NCI-H2196 treated with DMSO at 0.1 percent for 48 hours (cell line): ENCODE measurements around the gene DNAI2.
A peak's percentile ranks its signal among the peaks of the same experiment; 100 is the strongest.

Source experiments
- DNase-seq: peaks from one replicate; lab custom pipeline; 2025; ENCODE audit not compliant: unreplicated experiment; lab: John Stamatoyannopoulos, UW

DNAI2 gene

GRCh38 chr17:74304184-74304583 lies 30.1 kb downstream of the DNAI2 start:
- no peak for DNase-seq

- DNase-seq, result no peak
Measured at GRCh38 chr17:74305865-74306654, 32.0 kb downstream of the DNAI2 start.

- no peak for DNase-seq
Measured at GRCh38 chr17:74307984-74308773, 34.1 kb downstream of the DNAI2 start.

GRCh38 chr17:74309902-74310301 lies 35.9 kb downstream of the DNAI2 start:
- no peak for DNase-seq

- DNase-seq, result no peak
Measured at GRCh38 chr17:74314877-74315276, 40.8 kb downstream of the DNAI2 start.

- no peak for DNase-seq
Measured at GRCh38 chr17:74316220-74316619, 42.2 kb downstream of the DNAI2 start.

GRCh38 chr17:74317071-74317470 lies 43.0 kb downstream of the DNAI2 start:
- no peak for DNase-seq

- DNase-seq, result no peak
Measured at GRCh38 chr17:74318391-74318790, 44.4 kb downstream of the DNAI2 start.

GRCh38 chr17:74324521-74324920 lies 50.5 kb downstream of the DNAI2 start:
- no peak for DNase-seq

- no peak for DNase-seq
Measured at GRCh38 chr17:74325376-74325742, 51.3 kb downstream of the DNAI2 start.

- DNase-seq, result peak; percentile 39
Measured at GRCh38 chr17:74325743-74326379, 51.8 kb downstream of the DNAI2 start, which contains the start of gene KIF19. KIF19 (plus strand) TSS chr17:74326226; CDS start chr17:74326350, 124 bp downstream.

GRCh38 chr17:74326506-74326905 lies 52.5 kb downstream of the DNAI2 start:
- no peak for DNase-seq

GRCh38 chr17:74328487-74328886 lies 54.5 kb downstream of the DNAI2 start:
- no peak for DNase-seq

- DNase-seq, result no peak
Measured at GRCh38 chr17:74329378-74329777, 55.3 kb downstream of the DNAI2 start.

- DNase-seq, result no peak
Measured at GRCh38 chr17:74330446-74330845, 56.4 kb downstream of the DNAI2 start.

GRCh38 chr17:74332017-74332650 lies 58.1 kb downstream of the DNAI2 start:
- DNase-seq, result peak; percentile 12

GRCh38 chr17:74332763-74333283 lies 58.8 kb downstream of the DNAI2 start:
- DNase-seq, result peak; percentile 75

- no peak for DNase-seq
Measured at GRCh38 chr17:74334393-74335039, 60.5 kb downstream of the DNAI2 start.

- DNase-seq, result no peak
Measured at GRCh38 chr17:74335529-74336062, 61.6 kb downstream of the DNAI2 start.

- DNase-seq, result no peak
Measured at GRCh38 chr17:74336307-74336706, 62.3 kb downstream of the DNAI2 start.
